ENCODE results near the gene PRPF6. TPM values are rescaled to one million over a fixed set of nuclear protein-coding genes. Genes with fewer than 3 reads are reported as not detected.

Gene PRPF6
- total RNA-seq, 1 donor from 2014 or later, result 52.6 TPM

- FAIRE-seq (no peak), DNase-seq (ENCODE audit: low read depth) (no peak)
- Histone ChIP-seq H3K36me3 (ENCODE audit: insufficient read depth, low read length) (peaks cover 17% of the 10 kb centered on the region), H3K27ac (ENCODE audit: low read depth, low read length) (no peak overlapping the region), H3K4me2 (ENCODE audit: low read length) (no peak overlapping the region), H3K4me1 (ENCODE audit: insufficient read depth, low read length) (no peaks in the 10 kb centered on the region), H2AFZ (ENCODE audit: low read depth, low read length) (no peak overlapping the region), H3K79me2 (ENCODE audit: insufficient read depth, low read length) (no peaks in the 10 kb centered on the region), H3K9ac (ENCODE audit: low read length) (no peak overlapping the region), H3K9me3 (ENCODE audit: insufficient read depth, low read depth, low read length) (no peaks in the 10 kb centered on the region), H3K27me3 (ENCODE audit: insufficient read depth, low read length) (no peaks in the 10 kb centered on the region), H3K4me3 (ENCODE audit: insufficient read depth, low read depth, low read length) (no peak overlapping the region), H4K20me1 (ENCODE audit: insufficient read depth, low read length) (peaks cover 51% of the 10 kb centered on the region)
- Mint-ChIP-seq H3K27me3 (ENCODE audit: low read depth, unreplicated experiment) (no peaks in the 10 kb centered on the region), H3K4me3 (ENCODE audit: unreplicated experiment) (no peak overlapping the region), H3K4me1 (ENCODE audit: low read depth, unreplicated experiment) (peaks cover 3% of the 10 kb centered on the region), H3K9me3 (ENCODE audit: unreplicated experiment) (no peaks in the 10 kb centered on the region), H3K36me3 (ENCODE audit: low read depth, unreplicated experiment) (peaks cover 32% of the 10 kb centered on the region), H3K27ac (ENCODE audit: unreplicated experiment) (no peak overlapping the region)
- no peak for TF ChIP-seq CTCF (IDR thresholded peaks at IDR 0.05; ENCODE audit: insufficient read depth, low read depth, low read length)
- TF ChIP-seq EZH2 (IDR thresholded peaks at IDR 0.05; ENCODE audit: insufficient read depth, low read length), result no peak
These were observed 44.3 kb downstream of the PRPF6 start for GRCh38 chr20:64025101-64025825.

GRCh38 chr20:64025826-64026412 is 45.0 kb downstream of the PRPF6 start:
- Mint-ChIP-seq H3K36me3 (ENCODE audit: low read depth, unreplicated experiment) (peaks cover 36% of the 10 kb centered on the region), H3K27me3 (ENCODE audit: low read depth, unreplicated experiment) (no peaks in the 10 kb centered on the region), H3K9me3 (ENCODE audit: unreplicated experiment) (no peaks in the 10 kb centered on the region), H3K27ac (ENCODE audit: unreplicated experiment) (no peak overlapping the region), H3K4me3 (ENCODE audit: unreplicated experiment) (no peak overlapping the region), H3K4me1 (ENCODE audit: low read depth, unreplicated experiment) (peaks cover 3% of the 10 kb centered on the region)
- H3K9ac ChIP-seq (ENCODE audit: low read length), result no peak overlapping the region
- TF ChIP-seq EZH2 (IDR thresholded peaks at IDR 0.05; ENCODE audit: insufficient read depth, low read length), result no peak
- TF ChIP-seq CTCF (IDR thresholded peaks at IDR 0.05; ENCODE audit: insufficient read depth, low read depth, low read length), result no peak
- H3K4me2 ChIP-seq (ENCODE audit: low read length), result no peak overlapping the region
- H3K27ac ChIP-seq (ENCODE audit: low read depth, low read length), result no peak overlapping the region
- DNase-seq (ENCODE audit: low read depth) (no peak), FAIRE-seq (no peak)
- no peaks in the 10 kb centered on the region for H3K27me3 ChIP-seq (ENCODE audit: insufficient read depth, low read length)
- H2AFZ ChIP-seq (ENCODE audit: low read depth, low read length), result no peak overlapping the region
- H4K20me1 ChIP-seq (ENCODE audit: insufficient read depth, low read length), result peaks cover 53% of the 10 kb centered on the region
- no peaks in the 10 kb centered on the region for H3K9me3 ChIP-seq (ENCODE audit: insufficient read depth, low read depth, low read length)
- no peaks in the 10 kb centered on the region for H3K79me2 ChIP-seq (ENCODE audit: insufficient read depth, low read length)
- H3K4me3 ChIP-seq (ENCODE audit: insufficient read depth, low read depth, low read length), result no peak overlapping the region
- H3K4me1 ChIP-seq (ENCODE audit: insufficient read depth, low read length), result no peaks in the 10 kb centered on the region
- peaks cover 17% of the 10 kb centered on the region for H3K36me3 ChIP-seq (ENCODE audit: insufficient read depth, low read length)
